ENCODE measurements around the gene PDGFA.

Gene PDGFA

DNA sequence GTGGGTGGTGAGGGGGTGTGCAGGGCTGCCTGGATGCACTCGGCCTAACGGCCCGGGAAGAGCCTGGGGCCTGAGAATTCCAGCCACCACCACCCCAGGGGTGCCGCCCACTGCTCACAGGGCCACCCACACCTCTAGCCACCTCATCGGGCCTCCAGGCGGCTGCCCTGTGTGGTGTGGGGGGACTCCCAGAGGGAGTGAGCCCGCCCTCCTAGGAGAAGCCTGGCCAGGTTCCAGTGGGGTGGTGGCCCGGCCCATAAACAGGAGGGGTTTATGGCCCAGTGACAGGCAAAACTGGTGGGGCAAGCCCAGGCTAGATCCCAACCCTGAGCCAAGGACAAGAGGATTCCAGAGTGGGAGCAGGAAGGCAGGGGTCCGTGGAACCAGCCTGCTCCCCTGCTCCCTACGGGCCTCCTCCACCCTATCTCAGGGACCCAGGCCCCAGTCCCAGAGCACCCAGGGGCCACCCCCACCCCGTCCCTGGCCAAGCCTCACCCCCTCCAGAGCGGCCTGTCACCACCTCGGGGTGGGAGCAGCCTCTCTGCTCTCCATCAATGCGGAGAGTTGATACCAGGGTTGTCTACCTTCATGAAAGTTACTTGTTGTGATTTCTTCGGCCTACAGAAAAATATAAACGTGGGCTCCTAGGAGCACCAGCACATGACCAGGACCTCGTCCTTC lies 20.2 kb upstream of the PDGFA start:
- Histone ChIP-seq H3F3A (ENCODE audit: control insufficient read depth, insufficient read depth) (no peaks in the 10 kb centered on the region), H3K4me1 (ENCODE audit: control insufficient read depth, low read length) (no peaks in the 10 kb centered on the region), H3K9me2 (replicated peaks; ENCODE audit: control insufficient read depth, low read length) (no peaks in the 10 kb centered on the region), H3K27ac (ENCODE audit: low read depth, low read length) (no peak overlapping the region), H3K79me2 (ENCODE audit: control insufficient read depth, low read length) (no peaks in the 10 kb centered on the region), H3K36me3 (ENCODE audit: control insufficient read depth, low read length) (no peaks in the 10 kb centered on the region), H3K9me3 (ENCODE audit: control insufficient read depth, insufficient read depth, low read length) (no peaks in the 10 kb centered on the region), H3K4me2 (ENCODE audit: low read length) (no peak overlapping the region), H3K4me3 (ENCODE audit: low read length) (no peak overlapping the region), H4K20me1 (ENCODE audit: control insufficient read depth, insufficient read depth, low read depth, low read length) (no peaks in the 10 kb centered on the region), H3K27me3 (ENCODE audit: control insufficient read depth, low read length) (no peaks in the 10 kb centered on the region)
- TF ChIP-seq, protein P1, sequence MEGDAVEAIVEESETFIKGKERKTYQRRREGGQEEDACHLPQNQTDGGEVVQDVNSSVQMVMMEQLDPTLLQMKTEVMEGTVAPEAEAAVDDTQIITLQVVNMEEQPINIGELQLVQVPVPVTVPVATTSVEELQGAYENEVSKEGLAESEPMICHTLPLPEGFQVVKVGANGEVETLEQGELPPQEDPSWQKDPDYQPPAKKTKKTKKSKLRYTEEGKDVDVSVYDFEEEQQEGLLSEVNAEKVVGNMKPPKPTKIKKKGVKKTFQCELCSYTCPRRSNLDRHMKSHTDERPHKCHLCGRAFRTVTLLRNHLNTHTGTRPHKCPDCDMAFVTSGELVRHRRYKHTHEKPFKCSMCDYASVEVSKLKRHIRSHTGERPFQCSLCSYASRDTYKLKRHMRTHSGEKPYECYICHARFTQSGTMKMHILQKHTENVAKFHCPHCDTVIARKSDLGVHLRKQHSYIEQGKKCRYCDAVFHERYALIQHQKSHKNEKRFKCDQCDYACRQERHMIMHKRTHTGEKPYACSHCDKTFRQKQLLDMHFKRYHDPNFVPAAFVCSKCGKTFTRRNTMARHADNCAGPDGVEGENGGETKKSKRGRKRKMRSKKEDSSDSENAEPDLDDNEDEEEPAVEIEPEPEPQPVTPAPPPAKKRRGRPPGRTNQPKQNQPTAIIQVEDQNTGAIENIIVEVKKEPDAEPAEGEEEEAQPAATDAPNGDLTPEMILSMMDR (IDR thresholded peaks at IDR 0.05; ENCODE audit: low read depth, low read length, poor library complexity, severe bottlenecking), result no peak
- no peak for TF ChIP-seq EZH2phosphoT487 (IDR thresholded peaks at IDR 0.05; ENCODE audit: borderline replicate concordance, low read length)

DNA sequence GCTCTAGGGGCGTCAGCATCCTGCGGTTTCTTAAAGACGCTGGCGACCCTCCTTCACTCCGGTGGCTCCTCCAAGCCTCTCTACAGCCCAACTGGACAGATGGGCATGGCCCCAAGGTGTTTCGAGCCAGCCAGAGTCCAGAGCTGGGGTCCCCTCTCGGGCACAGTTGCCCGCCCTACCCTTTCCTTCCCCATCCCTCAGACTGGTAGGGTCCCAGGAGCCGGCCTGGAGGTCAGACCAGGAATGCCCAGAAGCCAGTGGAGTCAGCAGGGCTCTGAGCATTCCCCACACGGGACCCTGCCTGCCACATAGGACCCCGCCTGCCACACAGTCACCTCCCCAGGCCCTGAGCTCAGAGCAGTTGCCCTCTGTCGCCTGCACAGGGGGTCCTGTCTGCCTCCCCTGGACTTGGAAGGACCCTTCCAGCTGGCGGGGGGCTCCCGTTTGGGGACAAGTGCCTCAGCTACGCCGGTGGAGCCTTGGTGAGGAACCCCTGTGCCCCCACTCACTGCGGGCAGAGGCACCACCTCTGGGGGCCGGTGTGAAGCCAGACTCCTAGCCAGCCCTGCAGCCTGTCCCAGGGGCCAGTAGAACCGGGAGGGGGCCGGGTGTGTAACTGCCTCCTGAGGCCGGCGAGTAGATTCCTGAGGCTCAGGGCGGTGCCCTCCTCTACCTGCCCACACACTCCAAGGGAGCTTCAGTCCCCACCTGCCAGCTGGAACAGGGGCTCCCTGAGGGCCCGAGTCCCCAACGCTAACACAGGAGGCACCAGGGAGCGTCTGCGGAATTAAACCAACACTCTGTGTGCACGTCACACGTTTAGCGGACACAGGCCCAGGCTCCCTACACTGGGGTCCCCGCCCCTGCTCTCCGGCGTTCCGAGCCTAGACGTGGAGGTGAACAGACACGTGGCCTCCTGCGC lies 19.4 kb upstream of the PDGFA start:
- Histone ChIP-seq H3K4me3 (ENCODE audit: low read length) (no peak overlapping the region), H3K36me3 (ENCODE audit: control insufficient read depth, low read length) (no peaks in the 10 kb centered on the region), H3K4me2 (ENCODE audit: low read length) (no peak overlapping the region), H3F3A (ENCODE audit: control insufficient read depth, insufficient read depth) (no peaks in the 10 kb centered on the region), H3K9me2 (replicated peaks; ENCODE audit: control insufficient read depth, low read length) (no peaks in the 10 kb centered on the region), H3K27me3 (ENCODE audit: control insufficient read depth, low read length) (no peaks in the 10 kb centered on the region), H3K4me1 (ENCODE audit: control insufficient read depth, low read length) (no peaks in the 10 kb centered on the region), H3K79me2 (ENCODE audit: control insufficient read depth, low read length) (no peaks in the 10 kb centered on the region), H3K27ac (ENCODE audit: low read depth, low read length) (no peak overlapping the region), H4K20me1 (ENCODE audit: control insufficient read depth, insufficient read depth, low read depth, low read length) (no peaks in the 10 kb centered on the region), H3K9me3 (ENCODE audit: control insufficient read depth, insufficient read depth, low read length) (no peaks in the 10 kb centered on the region)
- TF ChIP-seq EZH2phosphoT487 (IDR thresholded peaks at IDR 0.05; ENCODE audit: borderline replicate concordance, low read length), result no peak
- TF ChIP-seq, protein P1 (IDR thresholded peaks at IDR 0.05; ENCODE audit: low read depth, low read length, poor library complexity, severe bottlenecking), result no peak

DNA sequence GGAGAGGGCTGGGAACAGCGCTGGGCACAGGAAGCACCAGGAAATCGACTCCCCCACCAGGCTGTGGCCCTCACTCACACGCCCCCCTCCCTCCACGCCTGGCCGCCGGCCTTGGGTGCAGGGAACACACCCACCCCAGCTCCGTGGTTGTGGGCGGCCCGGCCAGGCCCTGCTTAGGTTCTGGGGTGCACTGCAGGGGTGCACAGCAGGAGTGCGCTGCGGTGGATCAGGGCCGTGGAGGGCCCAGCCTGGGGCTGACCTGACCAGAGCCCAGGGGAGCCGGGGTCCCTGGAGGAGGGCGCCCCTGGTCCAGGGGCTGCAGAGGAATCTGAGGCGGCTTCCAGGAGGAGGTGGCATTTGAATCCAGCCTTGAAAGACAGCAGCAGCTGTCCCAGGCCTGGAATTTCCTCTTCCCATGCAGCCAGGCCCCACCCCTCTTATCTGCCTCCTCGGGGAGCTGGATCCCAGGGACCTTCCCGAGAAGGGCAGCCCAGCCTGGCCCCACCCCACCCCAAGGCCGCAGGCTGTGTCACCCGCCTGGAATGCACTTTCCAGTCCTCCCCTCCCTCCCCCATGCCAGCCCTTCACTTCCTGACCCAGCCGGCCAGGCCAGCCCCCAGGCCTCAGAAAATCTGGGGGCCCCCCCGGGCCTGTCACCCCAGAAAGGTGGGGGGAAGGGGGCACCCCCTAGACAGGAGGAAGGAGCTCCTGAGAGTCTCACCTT lies 18.4 kb upstream of the PDGFA start:
- Histone ChIP-seq H3K4me2 (ENCODE audit: low read length) (no peak overlapping the region), H3F3A (ENCODE audit: control insufficient read depth, insufficient read depth) (no peaks in the 10 kb centered on the region), H3K79me2 (ENCODE audit: control insufficient read depth, low read length) (no peaks in the 10 kb centered on the region), H3K4me3 (ENCODE audit: low read length) (no peak overlapping the region), H3K9me2 (replicated peaks; ENCODE audit: control insufficient read depth, low read length) (no peaks in the 10 kb centered on the region), H4K20me1 (ENCODE audit: control insufficient read depth, insufficient read depth, low read depth, low read length) (no peaks in the 10 kb centered on the region), H3K27ac (ENCODE audit: low read depth, low read length) (no peak overlapping the region), H3K27me3 (ENCODE audit: control insufficient read depth, low read length) (no peaks in the 10 kb centered on the region), H3K4me1 (ENCODE audit: control insufficient read depth, low read length) (no peaks in the 10 kb centered on the region), H3K9me3 (ENCODE audit: control insufficient read depth, insufficient read depth, low read length) (no peaks in the 10 kb centered on the region), H3K36me3 (ENCODE audit: control insufficient read depth, low read length) (no peaks in the 10 kb centered on the region)
- TF ChIP-seq, protein P1 (IDR thresholded peaks at IDR 0.05; ENCODE audit: low read depth, low read length, poor library complexity, severe bottlenecking), result no peak
- no peak for TF ChIP-seq EZH2phosphoT487 (IDR thresholded peaks at IDR 0.05; ENCODE audit: borderline replicate concordance, low read length)

Data from DOHH2 (cell line).